K562 (cell line): ENCODE measurements around the gene CLEC1A. TPM values are rescaled to one million over a fixed set of nuclear protein-coding genes. Genes with fewer than 3 reads are reported as not detected.

ENCODE experiments used
- ATAC-seq: fragments of 200-7000 bp; cut with Tn5 transposase; 3 replicates; pipeline ENCODE4 v1.9.1; 2020; ENCODE audit warnings: moderate library complexity
- BruUV-seq: library from RNA; stranded (reverse); fragments of 400-500 nt; replicated peaks from 2 replicates; lab custom pipeline; 2021; lab: Mats Ljungman, UMichigan
- CTCF ChIA-PET: fragments of 300-600 bp; formaldehyde crosslinking; extraction: SDS; loops from one replicate; lab custom pipeline; 2021; ENCODE audit warnings: low intra/inter-chr PET ratio; lab: Yijun Ruan, JAX
- POLR2A ChIA-PET: fragments of 300-600, 350-650 bp; sonication (Branson Sonifier 250); formaldehyde crosslinking; extraction: SDS; loops from one replicate; lab custom pipeline; 2021; ENCODE audit warnings: antibody characterized with exemption, inconsistent platforms; lab: Yijun Ruan, JAX
- DNase-seq, 4 experiments: peaks; one replicate each; pipeline versions ENCODE4 v3.0.0 to v3.0.0-alpha.2; 2011 to 2018; ENCODE audit warnings: low spot score in 3 of 4, mixed read lengths in 3 of 4; ENCODE audit errors: extremely low read depth in 1 of 4
- FAIRE-seq: peaks from 2 replicates; lab custom pipeline; 2011; peaks lifted over from hg19 to GRCh38; lab: Jason Lieb, UNC
- H2AFZ ChIP-seq: 2 replicates; pipeline ENCODE4 v1.6.0; 2011; ENCODE audit warnings: low read depth, low read length, control low read depth, inconsistent platforms
- H3K27ac ChIP-seq: fragments of 200-600 bp; 3 replicates; pipeline ENCODE4 v1.8.0; 2011; ENCODE audit warnings: low read depth, mild to moderate bottlenecking, control low read depth, inconsistent platforms, low read length, moderate library complexity, mixed read lengths; ENCODE audit errors: extremely low read depth
- H3K27me3 ChIP-seq, 2 experiments: fragments of 300-600 bp in 1 of 2; 2 replicates in 1 of 2; 3 replicates in 1 of 2; pipeline versions ENCODE4 v1.6.0 to v1.8.0; 2011; ENCODE audit warnings: inconsistent platforms in 2 of 2, low read length in 2 of 2, mild to moderate bottlenecking in 1 of 2, mixed read lengths in 1 of 2, moderate library complexity in 1 of 2; ENCODE audit not compliant: control insufficient read depth in 2 of 2, insufficient read depth in 2 of 2
- H3K36me3 ChIP-seq: fragments of 300-600 bp; 3 replicates; pipeline ENCODE4 v1.8.0; 2011; ENCODE audit warnings: mild to moderate bottlenecking, low read length, inconsistent platforms; ENCODE audit not compliant: control insufficient read depth, insufficient read depth
- H3K4me1 ChIP-seq, 2 experiments: fragments of 200-600 bp in 1 of 2; replicated peaks in 1 of 2; 2 replicates in 1 of 2; 3 replicates in 1 of 2; pipeline versions ENCODE4 v1.5.1 to v1.8.0; 2011; ENCODE audit warnings: inconsistent platforms in 2 of 2, low read length in 2 of 2, mild to moderate bottlenecking in 1 of 2, mixed read lengths in 1 of 2, moderate library complexity in 1 of 2; ENCODE audit not compliant: control insufficient read depth in 2 of 2, insufficient read depth in 2 of 2
- H3K4me2 ChIP-seq: 2 replicates; pipeline ENCODE4 v1.6.1; 2011; ENCODE audit warnings: low read length, control low read depth, inconsistent platforms, mixed read lengths; ENCODE audit not compliant: insufficient read depth
- H3K4me3 ChIP-seq: fragments of 200-600 bp; sonication (generic), shearing (Covaris generic); 2 replicates; pipeline ENCODE4 v1.5.1; 2016; ENCODE audit warnings: control low read depth, inconsistent platforms
- H3K79me2 ChIP-seq: fragments of 200-600 bp; 3 replicates; pipeline ENCODE4 v1.8.0; 2011; ENCODE audit warnings: low read length, inconsistent platforms; ENCODE audit not compliant: control insufficient read depth, insufficient read depth
- H3K9ac ChIP-seq, 2 experiments: 2 replicates each; pipeline versions ENCODE4 v1.6.0 to v1.6.1; 2011; ENCODE audit warnings: low read depth in 2 of 2, low read length in 2 of 2, control low read depth in 1 of 2, inconsistent platforms in 1 of 2, mild to moderate bottlenecking in 1 of 2, mixed read lengths in 1 of 2; ENCODE audit not compliant: insufficient read depth in 1 of 2
- H3K9me1 ChIP-seq: one replicate; pipeline ENCODE4 v1.6.0; 2011; ENCODE audit warnings: inconsistent platforms, mild to moderate bottlenecking, low read length, moderate library complexity; ENCODE audit not compliant: control insufficient read depth, insufficient read depth
- H3K9me3 ChIP-seq: replicated peaks from 2 replicates; pipeline ENCODE4 v1.5.1; 2011; ENCODE audit warnings: low read depth, low read length, inconsistent platforms; ENCODE audit not compliant: control insufficient read depth, insufficient read depth
- H4K20me1 ChIP-seq: replicated peaks from 2 replicates; pipeline ENCODE4 v1.6.1; 2011; ENCODE audit warnings: low read length, inconsistent platforms, mixed read lengths; ENCODE audit not compliant: control insufficient read depth, insufficient read depth
- BMI1 ChIP-seq: fragments of 150-350 bp; IDR thresholded peaks from 2 replicates; pipeline ENCODE4 v1.6.1; 2014; ENCODE audit warnings: low read length
- CCNT2 ChIP-seq: IDR thresholded peaks from 2 replicates; pipeline ENCODE4 v1.6.1; 2011; ENCODE audit warnings: borderline replicate concordance, low read depth, mild to moderate bottlenecking, moderate library complexity, mixed read lengths, low read length; ENCODE audit not compliant: insufficient read length; ENCODE audit errors: extremely low read depth
- POLR3G ChIP-seq: IDR thresholded peaks from 2 replicates; pipeline ENCODE4 v1.6.1; 2011; ENCODE audit not compliant: insufficient read length, insufficient replicate concordance; ENCODE audit errors: extremely low read depth
- SMARCC2 ChIP-seq: fragments of 450-650 bp; IDR thresholded peaks from 2 replicates; pipeline ENCODE4 v1.6.1; 2017; ENCODE audit warnings: antibody characterized with exemption, moderate library complexity, mild to moderate bottlenecking, low read depth
- SREBF1 ChIP-seq: fragments of 150-350 bp; IDR thresholded peaks from 2 replicates; pipeline ENCODE4 v1.6.1; 2014; ENCODE audit warnings: antibody characterized with exemption, low read depth, low read length, borderline replicate concordance
- TOE1 ChIP-seq, 2 experiments: fragments of 450-650 bp in 1 of 2; sonication (generic) in 1 of 2; formaldehyde crosslinking in 1 of 2; IDR thresholded peaks; 2 replicates each; pipeline versions ENCODE4 v1.7.1 to v1.8.0; 2016 to 2022; ENCODE audit warnings: borderline replicate concordance in 2 of 2, mild to moderate bottlenecking in 2 of 2, antibody characterized with exemption in 1 of 2, inconsistent platforms in 1 of 2, low read depth in 1 of 2, missing genetic modification reagents in 1 of 2, moderate library complexity in 1 of 2
- YBX1 ChIP-seq: fragments of 450-650 bp; IDR thresholded peaks from 2 replicates; pipeline ENCODE4 v1.7.1; 2016; ENCODE audit warnings: mild to moderate bottlenecking
- WGBS: fragments of 100-300 bp; shearing (Covaris generic); methylation state at CpG from one replicate; pipeline ENCODE4 v1.1.6; 2016; ENCODE audit warnings: low coverage, mixed read lengths; ENCODE audit not compliant: insufficient coverage; ENCODE audit errors: missing lambda C conversion rate; 5-methylcytosine and 5-hydroxymethylcytosine counted together
- in situ Hi-C: fragments of 300-500 bp; cut with MboI; formaldehyde crosslinking; loops from 4 replicates; pipeline ENCODE4 v1.15.0; 2018; ENCODE audit warnings: inconsistent platforms, mixed read lengths
- intact Hi-C: fragments of 100-400 bp; cut with micrococcal nuclease; formaldehyde crosslinking; loops from 2 replicates; pipeline ENCODE4 v1.14.2; 2022
- polyA plus RNA-seq, 8 experiments: library from polyadenylated mRNA; depleted of rRNA in 4 of 8; stranded (reverse) in 5 of 8; unstranded in 3 of 8; fragments of >200 nt; fragmentation: Nextera tagmentation in 2 of 8; fragmentation: Illumina TruSeq in 1 of 8; extraction: Ambion mirVana in 2 of 8; extraction: Trizol in 1 of 8; gene quantifications; 2 replicates each; pipeline versions ENCODE4 v1.2.1 to v1.2.3, GENCODE V29; 2011 to 2014; ENCODE audit warnings: inconsistent platforms in 1 of 8, missing spikeins in 1 of 8
- total RNA-seq, 7 experiments: library from RNA; depleted of rRNA in 6 of 7; stranded (reverse); fragments of >200 nt in 6 of 7; fragmentation: Illumina TruSeq in 2 of 7; extraction: Trizol in 2 of 7; gene quantifications; 2 replicates each; pipeline versions ENCODE4 v1.2.1 to v1.2.3, GENCODE V29; 2011 to 2021; ENCODE audit warnings: low replicate concordance in 1 of 7
- TF ChIP-seq, protein P1 (sequence below): fragments of 250-450 bp; sonication (Bioruptor Pico); IDR thresholded peaks from 2 replicates; pipeline ENCODE4 v1.4.0; 2020; ENCODE audit warnings: mild to moderate bottlenecking, moderate library complexity, borderline replicate concordance
- TF ChIP-seq, protein P2 (sequence below): fragments of 450-650 bp; formaldehyde crosslinking; conservative IDR thresholded peaks from 2 replicates; pipeline ENCODE4 v1.4.0; 2022; ENCODE audit warnings: mild to moderate bottlenecking, missing genetic modification characterization

CLEC1A gene
- total and polyA plus RNA-seq, 9 of the 15 experiments (the other 6 are each of a cell fraction or from before 2014, with no cell fraction given) = 0.04 TPM; not detected in 8

GRCh38 chr12:10101042-10101579, 2.3 kb upstream of the CLEC1A start:
- Histone ChIP-seq H3K9ac (no peak overlapping the region), H3K4me3 (no peak overlapping the region), H4K20me1 (no peaks in the 10 kb centered on the region), H3K4me2 (no peak overlapping the region), H3K27me3 (peaks cover 0 to 6% of the 10 kb centered on the region in 2 experiments; a peak in 1 of 5 replicates), H3K36me3 (no peaks in the 10 kb centered on the region), H3K9me1 (no peaks in the 10 kb centered on the region), H2AFZ (no peak overlapping the region), H3K9me3 (no peaks in the 10 kb centered on the region), H3K79me2 (no peaks in the 10 kb centered on the region), H3K27ac (no peak overlapping the region), H3K4me1 (no peaks in the 10 kb centered on the region)
- 0% methylated on average over 5 of the region's 5 CpGs for WGBS
- no peak for ATAC-seq
- no peak for FAIRE-seq
- DNase-seq = no peak
- ChIA-PET POLR2A (no interaction called here), CTCF (interaction anchor here (0.6 kb wide), 1 partner anchor 139 kb away, joined by 3 read pairs; no protein-coding TSS in a partner anchor)
- intact Hi-C loops (no loop called here), in situ Hi-C loops (no loop called here)
- no TSS peak for BruUV-seq
- TF ChIP-seq YBX1 (no peak), SMARCC2 (no peak), TOE1 (IDR thresholded peaks at IDR 0.05; ENCODE audit: borderline replicate concordance) (no peak), TOE1 (CRISPR knock-in tag; IDR thresholded peaks at IDR 0.05; ENCODE audit: borderline replicate concordance, low read depth) (no peak), POLR3G (no peak), BMI1 (no peak), SREBF1 (no peak), CCNT2 (no peak)
- TF ChIP-seq, protein P1, sequence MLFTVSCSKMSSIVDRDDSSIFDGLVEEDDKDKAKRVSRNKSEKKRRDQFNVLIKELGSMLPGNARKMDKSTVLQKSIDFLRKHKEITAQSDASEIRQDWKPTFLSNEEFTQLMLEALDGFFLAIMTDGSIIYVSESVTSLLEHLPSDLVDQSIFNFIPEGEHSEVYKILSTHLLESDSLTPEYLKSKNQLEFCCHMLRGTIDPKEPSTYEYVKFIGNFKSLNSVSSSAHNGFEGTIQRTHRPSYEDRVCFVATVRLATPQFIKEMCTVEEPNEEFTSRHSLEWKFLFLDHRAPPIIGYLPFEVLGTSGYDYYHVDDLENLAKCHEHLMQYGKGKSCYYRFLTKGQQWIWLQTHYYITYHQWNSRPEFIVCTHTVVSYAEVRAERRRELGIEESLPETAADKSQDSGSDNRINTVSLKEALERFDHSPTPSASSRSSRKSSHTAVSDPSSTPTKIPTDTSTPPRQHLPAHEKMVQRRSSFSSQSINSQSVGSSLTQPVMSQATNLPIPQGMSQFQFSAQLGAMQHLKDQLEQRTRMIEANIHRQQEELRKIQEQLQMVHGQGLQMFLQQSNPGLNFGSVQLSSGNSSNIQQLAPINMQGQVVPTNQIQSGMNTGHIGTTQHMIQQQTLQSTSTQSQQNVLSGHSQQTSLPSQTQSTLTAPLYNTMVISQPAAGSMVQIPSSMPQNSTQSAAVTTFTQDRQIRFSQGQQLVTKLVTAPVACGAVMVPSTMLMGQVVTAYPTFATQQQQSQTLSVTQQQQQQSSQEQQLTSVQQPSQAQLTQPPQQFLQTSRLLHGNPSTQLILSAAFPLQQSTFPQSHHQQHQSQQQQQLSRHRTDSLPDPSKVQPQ = no peak
- TF ChIP-seq, protein P2, sequence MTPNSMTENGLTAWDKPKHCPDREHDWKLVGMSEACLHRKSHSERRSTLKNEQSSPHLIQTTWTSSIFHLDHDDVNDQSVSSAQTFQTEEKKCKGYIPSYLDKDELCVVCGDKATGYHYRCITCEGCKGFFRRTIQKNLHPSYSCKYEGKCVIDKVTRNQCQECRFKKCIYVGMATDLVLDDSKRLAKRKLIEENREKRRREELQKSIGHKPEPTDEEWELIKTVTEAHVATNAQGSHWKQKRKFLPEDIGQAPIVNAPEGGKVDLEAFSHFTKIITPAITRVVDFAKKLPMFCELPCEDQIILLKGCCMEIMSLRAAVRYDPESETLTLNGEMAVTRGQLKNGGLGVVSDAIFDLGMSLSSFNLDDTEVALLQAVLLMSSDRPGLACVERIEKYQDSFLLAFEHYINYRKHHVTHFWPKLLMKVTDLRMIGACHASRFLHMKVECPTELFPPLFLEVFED (CRISPR knock-in tag) = no peak
